ENCODE measurements around the gene PARP9. TPM values are rescaled to one million over a fixed set of nuclear protein-coding genes. Genes with fewer than 3 reads are reported as not detected.

The PARP9 gene
- polyA plus RNA-seq, 1 experiment, result 18.2 TPM

- Histone ChIP-seq H3K4me3 (ENCODE audit: low read depth, low read length) (no peak overlapping the region), H3K27me3 (ENCODE audit: control insufficient read depth, insufficient read depth, low read length) (no peaks in the 10 kb centered on the region), H3K36me3 (ENCODE audit: control insufficient read depth, insufficient read depth, low read length) (peaks cover 5% of the 10 kb centered on the region)
- ChIA-PET POLR2A (no interaction called here), CTCF (no interaction called here)
- no peak for DNase-seq (ENCODE audit: low read depth)
- no peak for TF ChIP-seq CTCF (IDR thresholded peaks at IDR 0.05; ENCODE audit: insufficient read depth, low read depth, low read length)
Observed at GRCh38 chr3:122530164-122530563, 33.9 kb downstream of the PARP9 start.

DNA sequence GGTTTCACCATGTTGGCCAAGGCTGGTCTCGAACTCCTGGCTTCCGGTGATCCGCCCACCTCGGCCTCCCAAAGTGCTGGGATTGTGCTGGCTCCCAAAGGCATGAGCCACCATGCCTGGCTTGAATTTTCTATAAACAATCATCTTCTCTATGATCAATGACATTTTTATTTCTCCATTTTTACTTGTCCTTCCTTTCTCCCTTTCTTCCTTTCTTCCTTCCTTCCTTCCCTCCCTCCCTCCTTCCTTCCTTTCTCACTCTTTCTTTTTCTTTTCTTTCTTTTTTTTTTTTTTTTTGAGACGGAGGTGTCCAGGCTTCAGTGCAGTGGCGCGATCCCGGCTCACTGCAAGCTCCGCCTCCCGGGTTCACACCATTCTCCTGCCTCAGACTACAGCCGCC, 40.8 kb downstream of the PARP9 start:
- POLR2A ChIA-PET, result no interaction called here
- H3K4me3 ChIP-seq (ENCODE audit: low read depth, low read length), result no peak overlapping the region
- H3K36me3 ChIP-seq (ENCODE audit: control insufficient read depth, insufficient read depth, low read length), result peaks cover 2% of the 10 kb centered on the region; the same call in 1 of the 2 replicates
- CTCF ChIA-PET, result no interaction called here
- no peak for DNase-seq (ENCODE audit: low read depth)
- no peaks in the 10 kb centered on the region for H3K27me3 ChIP-seq (ENCODE audit: control insufficient read depth, insufficient read depth, low read length)
- no peak for TF ChIP-seq CTCF (IDR thresholded peaks at IDR 0.05; ENCODE audit: insufficient read depth, low read depth, low read length)

GRCh38 chr3:122520861-122521260, 43.2 kb downstream of the PARP9 start:
- CTCF ChIA-PET, result no interaction called here
- Histone ChIP-seq H3K4me3 (ENCODE audit: low read depth, low read length) (no peak overlapping the region), H3K36me3 (ENCODE audit: control insufficient read depth, insufficient read depth, low read length) (no peaks in the 10 kb centered on the region), H3K27me3 (ENCODE audit: control insufficient read depth, insufficient read depth, low read length) (no peaks in the 10 kb centered on the region)
- TF ChIP-seq CTCF (IDR thresholded peaks at IDR 0.05; ENCODE audit: insufficient read depth, low read depth, low read length), result no peak
- POLR2A ChIA-PET, result interaction anchor here (0.6 kb wide), 1 partner anchor 16 kb away, joined by 4 read pairs; no protein-coding TSS in a partner anchor
- no peak for DNase-seq (ENCODE audit: low read depth)

- no peak for DNase-seq (ENCODE audit: low read depth)
- H3K27me3 ChIP-seq (ENCODE audit: control insufficient read depth, insufficient read depth, low read length), result no peaks in the 10 kb centered on the region
- H3K4me3 ChIP-seq (ENCODE audit: low read depth, low read length), result no peak overlapping the region
- ChIA-PET POLR2A (no interaction called here), CTCF (no interaction called here)
- H3K36me3 ChIP-seq (ENCODE audit: control insufficient read depth, insufficient read depth, low read length), result no peaks in the 10 kb centered on the region
- TF ChIP-seq CTCF (IDR thresholded peaks at IDR 0.05; ENCODE audit: insufficient read depth, low read depth, low read length), result no peak
Observed at GRCh38 chr3:122519693-122520092, 44.4 kb downstream of the PARP9 start.

DNA sequence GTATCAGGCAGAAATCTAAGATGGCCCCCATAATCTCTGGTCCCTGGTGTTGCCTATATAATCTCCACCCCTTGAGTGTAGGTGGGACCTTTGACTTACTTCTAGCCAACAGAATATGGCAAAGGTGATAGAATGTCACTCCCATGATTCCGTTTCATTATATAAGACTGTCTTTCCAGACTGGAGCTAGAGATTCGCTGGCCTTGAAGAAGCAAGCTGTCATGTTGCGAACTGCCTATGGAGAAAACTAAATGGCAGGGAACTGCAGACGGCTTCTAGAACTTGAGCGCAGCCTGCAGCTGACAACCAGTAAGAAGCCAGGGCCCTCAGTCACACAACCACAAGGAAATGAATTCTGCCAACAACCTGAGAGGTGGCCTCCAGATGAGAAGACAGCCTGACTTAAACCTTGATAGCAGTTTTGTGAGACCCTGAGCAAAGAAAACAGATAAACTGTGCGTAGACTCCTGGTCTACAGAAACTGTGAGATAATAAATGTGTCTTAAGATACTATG, 47.2 kb downstream of the PARP9 start:
- ChIA-PET POLR2A (no interaction called here), CTCF (no interaction called here)

More for the DNA sequence above, 47.2 kb downstream of the PARP9 start:
- no peaks in the 10 kb centered on the region for H3K27me3 ChIP-seq (ENCODE audit: control insufficient read depth, insufficient read depth, low read length)
- H3K4me3 ChIP-seq (ENCODE audit: low read depth, low read length), result no peak overlapping the region
- DNase-seq (ENCODE audit: low read depth), result no peak
- TF ChIP-seq CTCF (IDR thresholded peaks at IDR 0.05; ENCODE audit: insufficient read depth, low read depth, low read length), result no peak
- no peaks in the 10 kb centered on the region for H3K36me3 ChIP-seq (ENCODE audit: control insufficient read depth, insufficient read depth, low read length)

Measured in BJ (cell line).